ENCODE results near the gene TTC34.
"Not testable (repeated sequence)": the region's sequence is repeated elsewhere in the genome, so short reads cannot be mapped to it uniquely, and the experiment has no call there.

Gene TTC34

GRCh38 chr1:2755426-2755825, 46.1 kb downstream of the TTC34 start:
- DNase-seq = not testable (repeated sequence)

DNA sequence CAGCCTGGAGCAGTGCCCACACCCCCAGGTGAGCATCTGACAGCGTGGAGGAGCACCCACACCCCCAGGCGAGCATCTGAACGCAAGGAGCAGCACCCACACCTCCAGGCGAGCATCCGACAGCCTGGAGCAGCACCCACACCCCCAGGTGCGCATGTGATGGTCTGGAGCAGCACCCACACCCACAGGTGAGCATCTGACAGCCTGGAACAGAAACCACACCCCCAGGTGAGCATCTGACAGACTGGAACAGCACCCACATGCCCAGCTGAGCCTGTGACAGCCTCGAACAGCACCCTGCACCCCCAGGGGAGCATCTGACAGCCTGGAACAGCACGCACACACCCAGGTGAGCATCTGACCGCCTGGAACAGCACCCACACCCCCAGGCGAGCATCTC, 46.9 kb downstream of the TTC34 start:
- DNase-seq = not testable (repeated sequence)

DNA sequence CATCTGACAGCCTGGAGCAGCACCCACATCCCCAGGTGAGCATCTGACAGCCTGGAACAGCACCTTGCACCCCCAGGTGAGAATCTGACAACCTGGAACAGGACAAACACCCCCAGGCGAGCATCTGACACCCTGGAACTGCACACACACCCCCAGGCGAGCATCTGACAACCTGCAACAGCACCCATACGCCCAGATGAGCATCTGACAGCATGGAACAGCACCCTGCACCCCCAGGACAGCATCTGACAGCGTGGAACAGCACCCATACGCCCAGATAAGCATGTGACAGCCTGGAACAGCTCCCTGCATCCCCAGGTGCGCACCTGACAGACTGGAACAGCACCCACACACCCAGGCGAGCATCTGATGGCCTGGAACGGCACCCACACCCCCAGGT, 49.0 kb downstream of the TTC34 start:
- DNase-seq = not testable (repeated sequence)

GRCh38 chr1:2751866-2752265, 49.6 kb downstream of the TTC34 start:
- DNase-seq = not testable (repeated sequence)

- DNase-seq = not testable (repeated sequence)
Observed at GRCh38 chr1:2750766-2751730, 50.4 kb downstream of the TTC34 start.

GRCh38 chr1:2750041-2750680, 51.3 kb downstream of the TTC34 start:
- DNase-seq = not testable (repeated sequence)

DNA sequence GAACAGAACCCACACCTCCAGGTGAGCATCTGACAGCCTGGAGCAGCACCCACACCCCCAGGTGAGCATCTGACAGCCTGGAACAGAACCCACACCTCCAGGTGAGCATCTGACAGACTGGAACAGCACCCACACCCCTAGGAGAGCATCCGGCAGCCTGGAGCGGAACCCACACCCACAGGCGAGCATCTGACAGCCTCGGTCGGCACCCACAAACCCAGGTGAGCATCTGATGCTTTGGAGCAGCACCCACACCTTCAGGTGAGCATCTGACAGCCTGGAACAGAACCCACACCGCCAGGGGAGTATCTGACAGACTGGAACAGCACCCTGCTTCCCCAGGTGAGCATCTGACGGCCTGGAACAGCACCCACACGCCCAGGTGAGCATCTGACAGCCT, 52.9 kb downstream of the TTC34 start:
- DNase-seq = not testable (repeated sequence)

DNA sequence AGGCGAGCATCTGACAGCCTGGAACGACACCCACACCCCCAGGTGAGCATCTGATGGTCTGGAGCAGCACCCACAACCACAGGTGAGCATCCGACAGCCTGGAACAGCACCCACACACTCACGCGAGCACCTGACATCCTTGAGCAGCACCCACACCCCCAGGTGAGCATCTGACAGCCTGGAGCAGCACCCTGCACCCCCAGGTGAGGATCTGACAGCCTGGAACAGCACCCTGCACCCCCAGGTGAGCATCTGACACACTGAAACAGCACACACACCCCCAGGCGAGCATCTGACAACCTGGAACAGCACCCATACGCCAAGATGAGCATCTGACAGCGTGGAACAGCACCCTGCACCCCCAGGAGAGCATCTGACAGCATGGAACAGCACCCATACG, 106.7 kb downstream of the TTC34 start:
- DNase-seq = not testable (repeated sequence)

- not testable (repeated sequence) for DNase-seq
Observed at GRCh38 chr1:2690180-2690579, 111.3 kb downstream of the TTC34 start.

- not testable (repeated sequence) for DNase-seq
Observed at GRCh38 chr1:2688336-2688665, 113.2 kb downstream of the TTC34 start.

DNA sequence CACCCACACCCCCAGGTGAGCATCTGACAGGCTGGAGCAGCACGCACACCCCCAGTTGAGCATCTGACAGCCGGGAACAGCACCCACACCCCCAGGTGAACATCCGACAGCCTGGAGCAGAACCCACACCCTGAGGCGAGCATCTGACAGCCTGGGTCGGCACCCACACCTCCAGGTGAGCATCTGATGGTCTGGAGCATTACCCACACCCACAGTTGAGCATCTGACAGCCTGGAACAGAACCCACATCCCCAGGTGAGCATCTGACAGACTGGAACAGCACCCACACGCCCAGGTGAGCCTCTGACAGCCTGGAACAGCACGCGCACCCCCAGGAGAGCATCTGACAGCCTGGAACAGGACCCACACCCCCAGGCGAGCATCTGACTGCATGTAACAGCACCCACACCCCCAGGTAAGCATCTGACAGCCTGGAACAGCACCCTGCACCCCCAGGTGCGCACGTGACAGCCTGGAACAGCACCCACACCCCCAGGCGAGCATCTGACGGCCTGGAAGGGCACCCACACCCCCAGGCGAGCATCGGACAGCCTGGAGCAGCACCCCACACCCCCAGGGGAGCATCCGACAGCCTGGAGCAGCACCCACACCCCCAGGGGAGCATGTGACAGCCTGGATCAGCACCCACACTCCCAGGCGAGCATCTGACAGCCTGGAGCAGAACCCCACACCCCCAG, 113.7 kb downstream of the TTC34 start:
- DNase-seq = not testable (repeated sequence)

GRCh38 chr1:2687174-2687591, 114.3 kb downstream of the TTC34 start:
- DNase-seq = not testable (repeated sequence)

GRCh38 chr1:2686091-2686863, 115.2 kb downstream of the TTC34 start:
- DNase-seq = not testable (repeated sequence)

GRCh38 chr1:2685671-2686070, 115.8 kb downstream of the TTC34 start:
- not testable (repeated sequence) for DNase-seq

- not testable (repeated sequence) for DNase-seq
Observed at GRCh38 chr1:2684878-2685277, 116.6 kb downstream of the TTC34 start.

GRCh38 chr1:2684000-2684399, 117.5 kb downstream of the TTC34 start:
- DNase-seq = not testable (repeated sequence)

DNA sequence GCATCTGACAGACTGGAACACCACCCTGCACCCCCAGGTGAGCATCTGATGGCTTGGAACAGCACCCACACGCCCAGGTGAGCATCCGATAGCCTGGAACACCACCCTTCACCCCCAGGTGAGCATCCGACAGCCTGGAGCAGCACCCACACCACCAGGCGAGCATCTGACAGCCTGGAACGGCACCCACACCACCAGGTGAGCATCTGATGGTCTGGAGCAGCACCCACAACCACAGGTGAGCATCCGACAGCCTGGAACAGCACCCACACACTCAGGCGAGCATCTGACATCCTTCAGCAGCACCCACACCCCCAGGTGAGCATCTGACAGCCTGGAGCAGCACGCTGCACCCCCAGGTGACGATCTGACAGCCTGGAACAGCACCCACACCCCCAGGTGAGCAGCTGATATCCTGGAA, 118.2 kb downstream of the TTC34 start:
- DNase-seq = not testable (repeated sequence)

- not testable (repeated sequence) for DNase-seq
Observed at GRCh38 chr1:2682879-2683278, 118.6 kb downstream of the TTC34 start.

- DNase-seq = not testable (repeated sequence)
Observed at GRCh38 chr1:2676726-2677125, 124.8 kb downstream of the TTC34 start.

- not testable (repeated sequence) for DNase-seq
Observed at GRCh38 chr1:2671656-2672055, 129.8 kb downstream of the TTC34 start.

DNA sequence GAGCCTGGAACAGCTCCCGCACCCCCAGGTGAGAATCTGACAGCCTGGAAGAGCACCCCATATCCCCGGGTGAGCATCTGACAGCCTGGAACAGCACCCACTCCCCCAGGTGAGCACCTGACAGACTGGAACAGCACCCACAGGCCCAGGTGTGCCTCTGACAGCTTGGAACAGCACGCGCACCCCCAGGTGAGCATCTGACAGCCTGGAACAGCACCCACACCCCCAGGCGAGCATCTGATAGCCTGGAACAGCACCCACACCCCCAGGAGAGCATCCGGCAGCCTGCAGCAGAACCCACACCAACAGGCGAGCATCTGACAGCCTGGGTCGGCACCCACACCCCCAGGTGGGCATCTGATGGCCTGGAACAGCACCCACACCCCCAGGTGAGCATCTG, 141.7 kb downstream of the TTC34 start:
- not testable (repeated sequence) for DNase-seq

DNA sequence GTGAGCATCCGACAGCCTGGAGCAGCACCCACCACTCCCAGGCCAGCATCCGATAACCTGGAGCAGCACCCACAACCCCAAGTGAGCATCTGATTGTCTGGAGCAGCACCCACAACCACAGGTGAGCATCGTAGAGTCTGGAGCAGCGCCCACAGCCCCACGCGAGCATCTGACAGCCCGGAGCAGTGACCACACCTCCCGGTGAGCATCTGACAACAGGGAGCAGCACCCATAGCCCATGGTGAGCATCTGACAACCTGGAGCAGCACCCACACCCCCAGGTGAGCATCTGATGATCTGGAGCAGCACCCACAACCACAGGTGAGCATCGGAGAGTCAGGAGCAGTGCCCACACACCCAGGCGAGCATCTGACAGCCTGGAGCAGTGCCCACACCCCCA, 143.6 kb downstream of the TTC34 start:
- not testable (repeated sequence) for DNase-seq

All from stimulated activated CD4-positive, alpha-beta T cell treated with anti-CD3 and anti-CD28 coated beads, Interleukin-1b, Interleukin-23, amount 100 ng/mL, for 48 hours (primary cell).